Activated T-helper 1 cell treated with anti-CD3 and anti-CD28 coated beads, Interleukin-12 subunit alpha, Interleukin-12 subunit beta, Interleukin-2, Interleukin-4 antibody, amounts not matched to agents 30 ng/mL and 10 ng/mL and 1 ng/mL, durations not matched to agents 14 hours and 24 hours and 36 hours (primary cell): Measurements from ENCODE around the gene PLD1. TPM values are rescaled to one million over a fixed set of nuclear protein-coding genes. Genes with fewer than 3 reads are reported as not detected.

Source experiments
- DNase-seq: peaks from one replicate; pipeline ENCODE4 v3.0.0; 2021; ENCODE audit warnings: low spot score
- H3K27ac Mint-ChIP-seq: one replicate; pipeline ENCODE4 v1.8.0; 2021; ENCODE audit warnings: mild to moderate bottlenecking, mixed read lengths
- H3K27me3 Mint-ChIP-seq: one replicate; pipeline ENCODE4 v1.8.0; 2022; ENCODE audit warnings: mild to moderate bottlenecking, moderate library complexity, mixed read lengths; ENCODE audit not compliant: insufficient read depth
- H3K36me3 Mint-ChIP-seq: one replicate; pipeline ENCODE4 v1.8.0; 2021; ENCODE audit warnings: low read depth, mixed read lengths
- H3K4me1 Mint-ChIP-seq: one replicate; pipeline ENCODE4 v1.8.0; 2021; ENCODE audit warnings: low read depth, mixed read lengths
- H3K4me3 Mint-ChIP-seq: one replicate; pipeline ENCODE4 v1.8.0; 2021; ENCODE audit warnings: mild to moderate bottlenecking, moderate library complexity, mixed read lengths
- H3K9me3 Mint-ChIP-seq: one replicate; pipeline ENCODE4 v1.8.0; 2021; ENCODE audit warnings: mixed read lengths
- intact Hi-C: fragments of 100-400 bp; cut with micrococcal nuclease; formaldehyde crosslinking; loops from one replicate; pipeline ENCODE4 v1.15.1; 2024
- total RNA-seq: library from RNA; stranded (reverse); gene quantifications from 2 replicates; pipeline ENCODE4 v1.2.3, GENCODE V29; 2022

Gene PLD1
- total RNA-seq, 1 donor from 2014 or later: 0.29 TPM

DNA sequence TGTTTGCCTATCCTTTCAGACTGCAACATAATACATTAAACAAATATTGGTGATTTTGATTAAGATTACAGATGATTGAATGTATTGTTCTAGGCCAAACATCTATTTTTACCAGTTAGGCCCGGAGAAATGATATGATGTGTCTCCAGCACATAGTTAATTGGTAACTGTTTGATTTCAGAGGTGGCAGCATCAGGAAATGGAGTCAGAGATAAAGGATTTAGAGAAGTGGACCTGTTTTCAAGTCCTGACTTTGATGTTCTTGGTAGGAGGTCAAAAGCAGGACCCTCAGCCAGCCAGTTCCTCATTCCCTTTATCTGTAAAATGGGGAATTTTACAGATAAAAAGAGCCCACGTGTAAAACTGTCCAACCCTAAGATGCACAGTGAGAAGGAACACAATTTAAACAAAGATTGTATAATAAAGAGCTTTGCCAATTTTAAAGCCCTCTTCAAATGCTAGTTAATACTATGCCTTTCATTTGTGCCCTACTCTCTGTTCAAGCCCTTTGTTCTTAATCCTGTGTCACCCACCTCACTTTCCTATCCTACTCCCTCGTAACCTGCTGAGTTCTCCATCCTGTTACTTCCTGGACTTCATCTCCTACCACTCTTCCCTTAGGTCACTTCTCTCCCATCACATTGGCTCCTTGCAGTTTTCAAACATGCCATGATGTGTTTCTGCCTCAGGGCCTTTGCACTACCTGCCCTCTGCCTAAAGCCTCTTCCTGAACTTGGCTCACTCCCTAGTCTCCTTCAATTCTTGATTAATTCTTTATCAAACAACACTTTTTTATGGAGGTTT, 35.4 kb upstream of the PLD1 start:
- H3K27ac Mint-ChIP-seq: no peak overlapping the region
- H3K4me1 Mint-ChIP-seq: peaks cover 20% of the 10 kb centered on the region
- H3K4me3 Mint-ChIP-seq: no peak overlapping the region
- peaks cover 20% of the 10 kb centered on the region for H3K27me3 Mint-ChIP-seq
- peaks cover 2% of the 10 kb centered on the region for H3K36me3 Mint-ChIP-seq
- no peak for DNase-seq
- intact Hi-C loops: loop anchor here (1.0 to 10.0 kb wide), 6 partner anchors 31 to 591 kb away; partner anchors contain the start of genes FNDC3B and PLD1
- peaks cover 8% of the 10 kb centered on the region for H3K9me3 Mint-ChIP-seq

DNA sequence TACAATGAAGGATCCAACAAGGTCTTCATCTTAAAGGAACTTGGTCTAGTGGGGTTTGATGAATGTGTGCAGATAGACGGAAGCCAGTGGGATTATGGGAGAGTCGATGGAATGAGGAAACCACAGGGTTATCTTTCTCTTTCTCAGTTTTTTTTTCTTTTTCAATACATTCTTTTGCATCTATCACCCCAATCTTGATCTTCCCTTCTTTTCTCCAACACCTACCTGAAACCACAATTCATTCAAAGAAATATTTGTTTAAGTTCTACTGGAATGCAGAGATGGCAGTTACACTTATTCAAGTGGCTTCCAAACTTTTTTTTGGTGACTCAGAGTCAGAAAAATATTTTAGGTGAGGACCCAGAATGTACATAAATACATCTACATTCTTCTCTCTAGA, 34.6 kb upstream of the PLD1 start:
- Mint-ChIP-seq H3K9me3 (peaks cover 8% of the 10 kb centered on the region), H3K27ac (no peak overlapping the region), H3K4me1 (peaks cover 20% of the 10 kb centered on the region), H3K4me3 (no peak overlapping the region), H3K36me3 (peaks cover 2% of the 10 kb centered on the region), H3K27me3 (peaks cover 23% of the 10 kb centered on the region)
- no peak for DNase-seq
- intact Hi-C loops: loop anchor here (10.0 kb wide), 2 partner anchors 260 to 590 kb away; no protein-coding TSS in a partner anchor

- H3K36me3 Mint-ChIP-seq: peaks cover 2% of the 10 kb centered on the region
- no peak within 1 kb of the TSS for H3K4me3 Mint-ChIP-seq
- intact Hi-C loops: loop anchor here (10.0 kb wide), 2 partner anchors 262 to 588 kb away; no protein-coding TSS in a partner anchor
- H3K4me1 Mint-ChIP-seq: peaks cover 20% of the 10 kb centered on the region
- no peak for DNase-seq
- no peak within 1 kb of the TSS for H3K27ac Mint-ChIP-seq
- peaks cover 8% of the 10 kb centered on the region for H3K9me3 Mint-ChIP-seq
- H3K27me3 Mint-ChIP-seq: peaks cover 22% of the 10 kb centered on the region
Measured at GRCh38 chr3:171842864-171843518, 32.7 kb upstream of the PLD1 start, which contains the start of gene TMEM212. TSS of gene TMEM212 (plus strand) at chr3:171843349. CDS start at chr3:171843384, 35 bp downstream.

- DNase-seq: no peak
- intact Hi-C loops: loop anchor here (10.0 kb wide), 2 partner anchors 263 to 587 kb away; no protein-coding TSS in a partner anchor
- H3K36me3 Mint-ChIP-seq: no peaks in the 10 kb centered on the region
- H3K27ac Mint-ChIP-seq: no peak overlapping the region
- peaks cover 11% of the 10 kb centered on the region for H3K4me1 Mint-ChIP-seq
- H3K27me3 Mint-ChIP-seq: peaks cover 27% of the 10 kb centered on the region
- peaks cover 5% of the 10 kb centered on the region for H3K9me3 Mint-ChIP-seq
- H3K4me3 Mint-ChIP-seq: no peak overlapping the region
Measured at GRCh38 chr3:171841620-171842000, 31.3 kb upstream of the PLD1 start.

GRCh38 chr3:171840811-171841619, 30.7 kb upstream of the PLD1 start:
- DNase-seq: no peak
- Mint-ChIP-seq H3K4me1 (peaks cover 6% of the 10 kb centered on the region), H3K36me3 (no peaks in the 10 kb centered on the region), H3K9me3 (peaks cover 2% of the 10 kb centered on the region), H3K27me3 (peaks cover 27% of the 10 kb centered on the region), H3K4me3 (no peak overlapping the region), H3K27ac (no peak overlapping the region)
- intact Hi-C loops: loop anchor here (10.0 kb wide), 2 partner anchors 264 to 586 kb away; no protein-coding TSS in a partner anchor

- intact Hi-C loops: loop anchor here (10.0 kb wide), 2 partner anchors 264 to 586 kb away; no protein-coding TSS in a partner anchor
- no peak for DNase-seq
- H3K4me1 Mint-ChIP-seq: no peaks in the 10 kb centered on the region
- no peak overlapping the region for H3K4me3 Mint-ChIP-seq
- no peak overlapping the region for H3K27ac Mint-ChIP-seq
- no peaks in the 10 kb centered on the region for H3K36me3 Mint-ChIP-seq
- H3K9me3 Mint-ChIP-seq: no peaks in the 10 kb centered on the region
- peaks cover 31% of the 10 kb centered on the region for H3K27me3 Mint-ChIP-seq
Measured at GRCh38 chr3:171840445-171840810, 30.1 kb upstream of the PLD1 start.

GRCh38 chr3:171839270-171839669, 29.0 kb upstream of the PLD1 start:
- no peaks in the 10 kb centered on the region for H3K36me3 Mint-ChIP-seq
- H3K27me3 Mint-ChIP-seq: peaks cover 34% of the 10 kb centered on the region
- no peak for DNase-seq
- no peaks in the 10 kb centered on the region for H3K9me3 Mint-ChIP-seq
- H3K4me1 Mint-ChIP-seq: no peaks in the 10 kb centered on the region
- no peak overlapping the region for H3K4me3 Mint-ChIP-seq
- H3K27ac Mint-ChIP-seq: no peak overlapping the region
- intact Hi-C loops: loop anchor here (10.0 kb wide), 1 partner anchor 194 kb away; no protein-coding TSS in a partner anchor

DNA sequence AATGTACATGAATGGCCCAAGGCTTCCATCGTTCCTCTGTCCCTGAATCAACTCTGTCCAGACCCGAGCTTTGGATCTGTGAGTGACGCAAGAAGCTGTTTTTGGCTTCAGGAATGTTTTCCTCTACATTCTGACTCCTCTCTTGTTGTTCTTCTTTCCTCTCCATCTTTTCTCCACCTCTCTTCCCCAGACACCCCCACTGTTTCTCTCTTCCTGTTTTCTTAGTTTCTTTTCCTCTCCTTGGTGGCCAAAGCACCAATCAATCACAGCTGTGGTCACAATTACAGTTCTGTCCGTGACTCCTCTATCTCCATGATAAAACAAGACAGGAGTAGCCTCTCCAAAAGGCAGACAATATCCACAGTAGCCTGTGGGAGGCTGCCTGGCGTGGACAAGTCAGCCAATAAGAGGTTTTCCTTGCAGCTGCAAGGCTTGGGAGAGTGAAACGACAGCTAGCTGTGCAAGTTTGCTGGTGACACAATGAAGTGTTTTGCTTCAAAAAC, 28.0 kb upstream of the PLD1 start:
- H3K9me3 Mint-ChIP-seq: no peaks in the 10 kb centered on the region
- no peak overlapping the region for H3K4me3 Mint-ChIP-seq
- H3K27me3 Mint-ChIP-seq: peaks cover 34% of the 10 kb centered on the region
- H3K27ac Mint-ChIP-seq: no peak overlapping the region
- intact Hi-C loops: loop anchor here (10.0 kb wide), 1 partner anchor 193 kb away; no protein-coding TSS in a partner anchor
- H3K4me1 Mint-ChIP-seq: no peaks in the 10 kb centered on the region
- no peaks in the 10 kb centered on the region for H3K36me3 Mint-ChIP-seq
- DNase-seq: no peak

GRCh38 chr3:171837698-171838097, 27.4 kb upstream of the PLD1 start:
- intact Hi-C loops: loop anchor here (10.0 kb wide), 1 partner anchor 193 kb away; no protein-coding TSS in a partner anchor
- no peak overlapping the region for H3K4me3 Mint-ChIP-seq
- H3K9me3 Mint-ChIP-seq: no peaks in the 10 kb centered on the region
- no peaks in the 10 kb centered on the region for H3K36me3 Mint-ChIP-seq
- no peaks in the 10 kb centered on the region for H3K4me1 Mint-ChIP-seq
- DNase-seq: no peak
- peaks cover 34% of the 10 kb centered on the region for H3K27me3 Mint-ChIP-seq
- no peak overlapping the region for H3K27ac Mint-ChIP-seq

GRCh38 chr3:171836855-171837254, 26.6 kb upstream of the PLD1 start:
- intact Hi-C loops: loop anchor here (10.0 kb wide), 1 partner anchor 192 kb away; no protein-coding TSS in a partner anchor
- Mint-ChIP-seq H3K4me1 (no peaks in the 10 kb centered on the region), H3K36me3 (no peaks in the 10 kb centered on the region), H3K27me3 (peaks cover 40% of the 10 kb centered on the region), H3K9me3 (no peaks in the 10 kb centered on the region), H3K4me3 (no peak overlapping the region), H3K27ac (no peak overlapping the region)
- no peak for DNase-seq

DNA sequence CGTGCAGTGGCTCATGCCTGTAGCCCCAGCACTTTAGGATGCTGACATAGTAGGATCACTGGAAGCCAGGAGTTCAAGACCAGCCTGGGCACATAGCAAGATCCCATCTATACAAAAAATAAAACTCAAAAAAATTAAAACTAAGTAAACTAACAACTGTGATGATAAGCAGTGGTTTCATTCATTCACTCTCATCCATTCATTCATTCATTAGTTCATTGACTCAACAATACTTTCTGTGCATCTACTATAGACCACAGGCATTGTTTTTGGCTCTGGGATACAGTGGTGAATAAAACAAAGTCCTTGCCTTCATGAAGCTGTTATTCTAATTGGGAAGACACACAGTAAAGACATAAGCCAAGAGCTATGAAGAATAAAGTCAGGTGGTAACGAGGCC, 25.3 kb upstream of the PLD1 start:
- H3K27ac Mint-ChIP-seq: no peak overlapping the region
- H3K27me3 Mint-ChIP-seq: peaks cover 31% of the 10 kb centered on the region
- no peaks in the 10 kb centered on the region for H3K9me3 Mint-ChIP-seq
- H3K36me3 Mint-ChIP-seq: no peaks in the 10 kb centered on the region
- no peak overlapping the region for H3K4me3 Mint-ChIP-seq
- no peaks in the 10 kb centered on the region for H3K4me1 Mint-ChIP-seq
- intact Hi-C loops: loop anchor here (10.0 kb wide), 1 partner anchor 191 kb away; no protein-coding TSS in a partner anchor
- DNase-seq: no peak

DNA sequence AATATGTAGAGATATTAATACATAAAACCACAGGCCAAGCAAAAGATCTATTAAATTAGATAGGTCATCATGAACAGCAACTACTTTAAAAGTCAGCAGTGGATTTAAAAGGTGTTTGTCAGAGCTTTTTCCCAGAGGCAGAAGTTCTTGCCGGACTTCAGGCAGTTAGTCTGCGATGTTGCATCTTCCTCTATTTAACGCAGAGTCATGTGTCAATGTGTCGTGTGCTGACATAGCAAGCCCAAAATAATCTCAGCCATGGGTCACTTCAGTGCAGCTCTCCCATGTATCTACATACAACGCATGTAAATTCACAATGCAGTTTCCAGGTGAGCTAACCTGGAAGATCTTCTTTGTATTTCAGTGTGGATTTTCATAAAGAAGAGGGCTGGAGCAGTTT, 24.8 kb upstream of the PLD1 start:
- H3K4me1 Mint-ChIP-seq: no peaks in the 10 kb centered on the region
- H3K27ac Mint-ChIP-seq: no peak overlapping the region
- H3K27me3 Mint-ChIP-seq: peaks cover 26% of the 10 kb centered on the region
- no peak for DNase-seq
- intact Hi-C loops: loop anchor here (10.0 kb wide), 1 partner anchor 190 kb away; no protein-coding TSS in a partner anchor
- H3K36me3 Mint-ChIP-seq: no peaks in the 10 kb centered on the region
- H3K4me3 Mint-ChIP-seq: no peak overlapping the region
- no peaks in the 10 kb centered on the region for H3K9me3 Mint-ChIP-seq
